K562 (cell line): ENCODE measurements around the gene TIGD4. TPM values are rescaled to one million over a fixed set of nuclear protein-coding genes. Genes with fewer than 3 reads are reported as not detected.

Source experiments
- ARID2 ChIP-seq: fragments of 450-650 bp; IDR thresholded peaks from 2 replicates; pipeline ENCODE4 v1.6.1; 2017; ENCODE audit warnings: antibody characterized with exemption, mild to moderate bottlenecking
- CSDE1 ChIP-seq, 2 experiments: fragments of 450-650 bp; IDR thresholded peaks; 2 replicates each; pipeline ENCODE4 v1.6.1; 2016; ENCODE audit warnings: mild to moderate bottlenecking in 1 of 2
- E4F1 ChIP-seq: fragments of 250-450 bp; sonication (Bioruptor Pico); IDR thresholded peaks from 2 replicates; pipeline ENCODE4 v1.5.0; 2021; ENCODE audit warnings: mild to moderate bottlenecking, borderline replicate concordance
- FOXJ3 ChIP-seq: sonication (generic); formaldehyde crosslinking; IDR thresholded peaks from 2 replicates; pipeline ENCODE4 v1.4.0; 2020; ENCODE audit warnings: mild to moderate bottlenecking, missing genetic modification reagents
- FOXP1 ChIP-seq: sonication (generic); formaldehyde crosslinking; IDR thresholded peaks from 2 replicates; pipeline ENCODE4 v1.8.0; 2022; ENCODE audit warnings: mild to moderate bottlenecking, missing genetic modification reagents
- GABPB1 ChIP-seq: sonication (generic); formaldehyde crosslinking; IDR thresholded peaks from 2 replicates; pipeline ENCODE4 v1.8.0; 2022; ENCODE audit warnings: mild to moderate bottlenecking, missing genetic modification reagents
- HNRNPUL1 ChIP-seq: fragments of 200-400 bp; formaldehyde crosslinking; IDR thresholded peaks from 2 replicates; pipeline ENCODE4 v1.6.1; 2017; ENCODE audit warnings: low read length
- KDM4B ChIP-seq, 2 experiments: fragments of 450-650 bp in 1 of 2; sonication (generic) in 1 of 2; IDR thresholded peaks; 2 replicates each; pipeline ENCODE4 v1.6.1; 2016 to 2017; ENCODE audit warnings: borderline replicate concordance in 2 of 2, antibody characterized with exemption in 1 of 2, low read depth in 1 of 2, mild to moderate bottlenecking in 1 of 2
- NCOR1 ChIP-seq: fragments of 450-650 bp; IDR thresholded peaks from 2 replicates; pipeline ENCODE4 v1.6.1; 2016; ENCODE audit warnings: mild to moderate bottlenecking, moderate library complexity
- POLR3G ChIP-seq: IDR thresholded peaks from 2 replicates; pipeline ENCODE4 v1.6.1; 2011; ENCODE audit not compliant: insufficient read length, insufficient replicate concordance; ENCODE audit errors: extremely low read depth
- PPARD ChIP-seq: fragments of 250-450 bp; sonication (Bioruptor Pico); IDR thresholded peaks from 2 replicates; pipeline ENCODE4 v1.8.0; 2022; ENCODE audit warnings: inconsistent platforms, mild to moderate bottlenecking, moderate library complexity
- SMARCE1 ChIP-seq: fragments of 450-650 bp; IDR thresholded peaks from 2 replicates; pipeline ENCODE4 v1.7.1; 2016; ENCODE audit warnings: mild to moderate bottlenecking
- SP2 ChIP-seq: IDR thresholded peaks from 2 replicates; pipeline ENCODE4 v1.6.1; 2011; ENCODE audit warnings: mild to moderate bottlenecking, low read depth, low read length, moderate library complexity; ENCODE audit not compliant: poor library complexity, severe bottlenecking; ENCODE audit errors: extremely low read depth
- SREBF2 ChIP-seq: sonication (generic); formaldehyde crosslinking; IDR thresholded peaks from 2 replicates; pipeline ENCODE4 v1.4.0; 2020; ENCODE audit warnings: mild to moderate bottlenecking, missing genetic modification reagents
- SRSF3 ChIP-seq: fragments of 200-400 bp; formaldehyde crosslinking; IDR thresholded peaks from 2 replicates; pipeline ENCODE4 v1.6.1; 2016; ENCODE audit warnings: mild to moderate bottlenecking, low read length, moderate library complexity; ENCODE audit not compliant: insufficient read depth
- TAL1 ChIP-seq: fragments of 450-650 bp; IDR thresholded peaks from 2 replicates; pipeline ENCODE4 v1.6.1; 2016; ENCODE audit warnings: mild to moderate bottlenecking
- ZBTB9 ChIP-seq: fragments of 450-650 bp; formaldehyde crosslinking; IDR thresholded peaks from 2 replicates; pipeline ENCODE4 v1.4.0; 2020; ENCODE audit warnings: mild to moderate bottlenecking, moderate library complexity
- ZFPM2 ChIP-seq: fragments of 250-450 bp; sonication (Bioruptor Pico); IDR thresholded peaks from 2 replicates; pipeline ENCODE4 v1.5.1; 2022; ENCODE audit warnings: mild to moderate bottlenecking
- ZNF324 ChIP-seq: fragments of 250-450 bp; sonication (Bioruptor Pico); IDR thresholded peaks from 2 replicates; pipeline ENCODE4 v1.4.0; 2020; ENCODE audit warnings: mild to moderate bottlenecking
- ZNF75A ChIP-seq: fragments of 450-650 bp; formaldehyde crosslinking; IDR thresholded peaks from 2 replicates; pipeline ENCODE4 v1.4.0; 2020; ENCODE audit warnings: mild to moderate bottlenecking
- ZNF76 ChIP-seq: fragments of 250-450 bp; sonication (Bioruptor Pico); IDR thresholded peaks from 2 replicates; pipeline ENCODE4 v1.4.0; 2020; ENCODE audit warnings: mild to moderate bottlenecking, moderate library complexity, borderline replicate concordance
- ZNF785 ChIP-seq: fragments of 250-450 bp; sonication (Bioruptor Pico); IDR thresholded peaks from 2 replicates; pipeline ENCODE4 v1.4.0; 2020; ENCODE audit warnings: mild to moderate bottlenecking
- polyA plus RNA-seq, 8 experiments: library from polyadenylated mRNA; depleted of rRNA in 4 of 8; stranded (reverse) in 5 of 8; unstranded in 3 of 8; fragments of >200 nt; fragmentation: Nextera tagmentation in 2 of 8; fragmentation: Illumina TruSeq in 1 of 8; extraction: Ambion mirVana in 2 of 8; extraction: Trizol in 1 of 8; gene quantifications; 2 replicates each; pipeline versions ENCODE4 v1.2.1 to v1.2.3, GENCODE V29; 2011 to 2014; ENCODE audit warnings: inconsistent platforms in 1 of 8, missing spikeins in 1 of 8
- total RNA-seq, 7 experiments: library from RNA; depleted of rRNA in 6 of 7; stranded (reverse); fragments of >200 nt in 6 of 7; fragmentation: Illumina TruSeq in 2 of 7; extraction: Trizol in 2 of 7; gene quantifications; 2 replicates each; pipeline versions ENCODE4 v1.2.1 to v1.2.3, GENCODE V29; 2011 to 2021; ENCODE audit warnings: low replicate concordance in 1 of 7
- TF ChIP-seq, protein P1 (sequence below), 2 experiments: fragments of 450-650 bp in 1 of 2; sonication (generic) in 1 of 2; formaldehyde crosslinking in 1 of 2; IDR thresholded peaks in 1 of 2; conservative IDR thresholded peaks in 1 of 2; 2 replicates each; pipeline versions ENCODE4 v1.6.1 to v1.8.1; 2016 to 2023; ENCODE audit warnings: mild to moderate bottlenecking in 2 of 2, moderate library complexity in 2 of 2, inconsistent platforms in 1 of 2, missing genetic modification reagents in 1 of 2
- TF ChIP-seq, protein P2 (sequence below): fragments of 450-650 bp; formaldehyde crosslinking; IDR thresholded peaks from 2 replicates; pipeline ENCODE4 v1.4.0; 2022; ENCODE audit warnings: mild to moderate bottlenecking, moderate library complexity

Gene TIGD4
- total and polyA plus RNA-seq, 9 of the 15 experiments (the other 6 are each of a cell fraction or from before 2014, with no cell fraction given), result 0.07 to 0.28 (median 0.18) TPM

GRCh38 chr4:152779513-152780266 is at the start of gene TIGD4, which contains the start of gene ARFIP1 (continued):
- TF ChIP-seq FOXP1 (CRISPR knock-in tag) (no peak), POLR3G (no peak), CSDE1 (IDR thresholded peaks at IDR 0.05) (peak in 1 of 2 experiments; percentile 77; a peak in 2 of 4 replicates), SRSF3 (no peak), ZNF76 (CRISPR knock-in tag) (no peak), ZFPM2 (no peak), SP2 (peak; percentile 65), ZBTB9 (CRISPR knock-in tag) (no peak), TAL1 (no peak), ZNF324 (CRISPR knock-in tag) (no peak), ZNF75A (CRISPR knock-in tag) (no peak), ARID2 (no peak), SREBF2 (CRISPR knock-in tag) (no peak), ZNF785 (CRISPR knock-in tag) (no peak), FOXJ3 (CRISPR knock-in tag) (no peak), PPARD (CRISPR knock-in tag) (no peak), HNRNPUL1 (no peak), KDM4B (IDR thresholded peaks at IDR 0.05; ENCODE audit: borderline replicate concordance in 2 of 2, low read depth in 1 of 2) (peak in 1 of 2 experiments; percentile 71; a peak in 1 of 4 replicates), GABPB1 (peak; percentile 96), SMARCE1 (0 out of 2 replicates have a peak, but pooled peaks have one; percentile 13), E4F1 (no peak), NCOR1 (no peak)
- TF ChIP-seq, protein P1, sequence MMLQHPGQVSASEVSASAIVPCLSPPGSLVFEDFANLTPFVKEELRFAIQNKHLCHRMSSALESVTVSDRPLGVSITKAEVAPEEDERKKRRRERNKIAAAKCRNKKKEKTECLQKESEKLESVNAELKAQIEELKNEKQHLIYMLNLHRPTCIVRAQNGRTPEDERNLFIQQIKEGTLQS (IDR thresholded peaks at IDR 0.05), result peak; percentile 6; the same call in 1 of the 2 replicates
- TF ChIP-seq, protein P1 (CRISPR knock-in tag; conservative IDR thresholded peaks at IDR 0.05), result no peak
- TF ChIP-seq, protein P2, sequence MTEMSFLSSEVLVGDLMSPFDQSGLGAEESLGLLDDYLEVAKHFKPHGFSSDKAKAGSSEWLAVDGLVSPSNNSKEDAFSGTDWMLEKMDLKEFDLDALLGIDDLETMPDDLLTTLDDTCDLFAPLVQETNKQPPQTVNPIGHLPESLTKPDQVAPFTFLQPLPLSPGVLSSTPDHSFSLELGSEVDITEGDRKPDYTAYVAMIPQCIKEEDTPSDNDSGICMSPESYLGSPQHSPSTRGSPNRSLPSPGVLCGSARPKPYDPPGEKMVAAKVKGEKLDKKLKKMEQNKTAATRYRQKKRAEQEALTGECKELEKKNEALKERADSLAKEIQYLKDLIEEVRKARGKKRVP (CRISPR knock-in tag), result no peak
